ENCODE measurements around the gene RXRB.
"Not testable (repeated sequence)": the region's sequence is repeated elsewhere in the genome, so short reads cannot be mapped to it uniquely, and the experiment has no call there.

Gene RXRB

GRCh38 chr6:33151050-33151449 is 49.4 kb downstream of the RXRB start:
- Histone ChIP-seq H3K4me3 (replicated peaks; ENCODE audit: insufficient read depth, low read length) (no peak overlapping the region), H3K27me3 (ENCODE audit: insufficient read depth, poor library complexity, severe bottlenecking) (no peaks in the 10 kb centered on the region), H3K27ac (replicated peaks) (no peak overlapping the region)
- DNase-seq (ENCODE audit: low read depth in 1 of 2, low spot score in 1 of 2) = no peak
- TF ChIP-seq CTCF (IDR thresholded peaks at IDR 0.05; ENCODE audit: insufficient read depth, low read length) (no peak), SPI1 (IDR thresholded peaks at IDR 0.05; ENCODE audit: borderline replicate concordance, low read depth) (no peak), GABPA (IDR thresholded peaks at IDR 0.05; ENCODE audit: low read depth) (no peak), POLR2AphosphoS5 (IDR thresholded peaks at IDR 0.05; ENCODE audit: low read depth) (no peak)
- TF ChIP-seq, protein P1, sequence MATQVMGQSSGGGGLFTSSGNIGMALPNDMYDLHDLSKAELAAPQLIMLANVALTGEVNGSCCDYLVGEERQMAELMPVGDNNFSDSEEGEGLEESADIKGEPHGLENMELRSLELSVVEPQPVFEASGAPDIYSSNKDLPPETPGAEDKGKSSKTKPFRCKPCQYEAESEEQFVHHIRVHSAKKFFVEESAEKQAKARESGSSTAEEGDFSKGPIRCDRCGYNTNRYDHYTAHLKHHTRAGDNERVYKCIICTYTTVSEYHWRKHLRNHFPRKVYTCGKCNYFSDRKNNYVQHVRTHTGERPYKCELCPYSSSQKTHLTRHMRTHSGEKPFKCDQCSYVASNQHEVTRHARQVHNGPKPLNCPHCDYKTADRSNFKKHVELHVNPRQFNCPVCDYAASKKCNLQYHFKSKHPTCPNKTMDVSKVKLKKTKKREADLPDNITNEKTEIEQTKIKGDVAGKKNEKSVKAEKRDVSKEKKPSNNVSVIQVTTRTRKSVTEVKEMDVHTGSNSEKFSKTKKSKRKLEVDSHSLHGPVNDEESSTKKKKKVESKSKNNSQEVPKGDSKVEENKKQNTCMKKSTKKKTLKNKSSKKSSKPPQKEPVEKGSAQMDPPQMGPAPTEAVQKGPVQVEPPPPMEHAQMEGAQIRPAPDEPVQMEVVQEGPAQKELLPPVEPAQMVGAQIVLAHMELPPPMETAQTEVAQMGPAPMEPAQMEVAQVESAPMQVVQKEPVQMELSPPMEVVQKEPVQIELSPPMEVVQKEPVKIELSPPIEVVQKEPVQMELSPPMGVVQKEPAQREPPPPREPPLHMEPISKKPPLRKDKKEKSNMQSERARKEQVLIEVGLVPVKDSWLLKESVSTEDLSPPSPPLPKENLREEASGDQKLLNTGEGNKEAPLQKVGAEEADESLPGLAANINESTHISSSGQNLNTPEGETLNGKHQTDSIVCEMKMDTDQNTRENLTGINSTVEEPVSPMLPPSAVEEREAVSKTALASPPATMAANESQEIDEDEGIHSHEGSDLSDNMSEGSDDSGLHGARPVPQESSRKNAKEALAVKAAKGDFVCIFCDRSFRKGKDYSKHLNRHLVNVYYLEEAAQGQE (IDR thresholded peaks at IDR 0.05; ENCODE audit: insufficient replicate concordance, low read depth) = no peak

- not testable (repeated sequence) for H3K27me3 ChIP-seq (ENCODE audit: insufficient read depth, poor library complexity, severe bottlenecking); H3K27ac ChIP-seq (replicated peaks); H3K4me3 ChIP-seq (replicated peaks; ENCODE audit: insufficient read depth, low read length); DNase-seq (ENCODE audit: low read depth in 1 of 2, low spot score in 1 of 2)
Observed at GRCh38 chr6:33150560-33150959, 49.9 kb downstream of the RXRB start.

GRCh38 chr6:33147807-33148666 is 52.4 kb downstream of the RXRB start:
- TF ChIP-seq POLR2AphosphoS5 (IDR thresholded peaks at IDR 0.05; ENCODE audit: low read depth) = no peak
- TF ChIP-seq CTCF (IDR thresholded peaks at IDR 0.05; ENCODE audit: insufficient read depth, low read length) = peak; percentile 59
- no peaks in the 10 kb centered on the region for H3K27me3 ChIP-seq (ENCODE audit: insufficient read depth, poor library complexity, severe bottlenecking)
- no peak for DNase-seq (ENCODE audit: low read depth in 1 of 2, low spot score in 1 of 2)
- no peak overlapping the region for H3K4me3 ChIP-seq (replicated peaks; ENCODE audit: insufficient read depth, low read length)
- H3K27ac ChIP-seq (replicated peaks) = no peak overlapping the region

DNA sequence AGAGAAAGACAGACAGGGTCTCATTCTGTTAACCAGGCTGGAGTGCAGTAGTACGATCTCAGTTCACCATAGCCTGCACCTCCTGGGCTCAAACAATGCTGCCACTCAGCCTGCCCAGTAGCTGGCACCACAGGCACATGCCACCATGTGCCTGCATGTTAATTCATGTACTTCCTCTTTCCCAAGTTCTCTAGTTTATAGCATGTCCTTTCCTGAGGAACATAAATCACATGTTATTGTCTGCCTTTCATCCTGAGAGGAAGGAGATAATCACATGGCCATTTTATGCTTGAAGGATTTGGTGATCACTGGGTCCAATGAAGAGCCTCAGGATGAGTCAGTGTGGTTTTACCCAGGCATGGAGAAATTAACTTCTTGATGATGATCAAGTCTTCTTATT is 56.1 kb downstream of the RXRB start:
- peak; percentile 52 to 61 for DNase-seq (ENCODE audit: low read depth in 1 of 2, low spot score in 1 of 2)
- Histone ChIP-seq H3K27ac (replicated peaks) (no peak overlapping the region), H3K4me3 (replicated peaks; ENCODE audit: insufficient read depth, low read length) (no peak overlapping the region), H3K27me3 (ENCODE audit: insufficient read depth, poor library complexity, severe bottlenecking) (no peaks in the 10 kb centered on the region)
- TF ChIP-seq, protein P1 (IDR thresholded peaks at IDR 0.05; ENCODE audit: insufficient replicate concordance, low read depth) = no peak
- TF ChIP-seq CTCF (IDR thresholded peaks at IDR 0.05; ENCODE audit: insufficient read depth, low read length) (no peak), SPI1 (IDR thresholded peaks at IDR 0.05; ENCODE audit: borderline replicate concordance, low read depth) (peak; percentile 64; the same call in 1 of the 2 replicates), POLR2AphosphoS5 (IDR thresholded peaks at IDR 0.05; ENCODE audit: low read depth) (no peak), GABPA (IDR thresholded peaks at IDR 0.05; ENCODE audit: low read depth) (no peak)

Small RNA genes within 50 kb of the gene (microRNA-seq; reads per million reads assigned to microRNA genes)
- 50.4 reads per million, percentile 61 among the genes with 10 or more reads in this experiment for gene MIR219A1

Measured in HL-60 (cell line).